CMK (cell line): ENCODE results near the gene RHOT1.
"Not testable (repeated sequence)": the region's sequence is repeated elsewhere in the genome, so short reads cannot be mapped to it uniquely, and the experiment has no call there.

Experiments
- DNase-seq: peaks from one replicate; pipeline ENCODE4 v3.0.0-alpha.2; 2010; ENCODE audit warnings: low read depth

RHOT1 gene

DNA sequence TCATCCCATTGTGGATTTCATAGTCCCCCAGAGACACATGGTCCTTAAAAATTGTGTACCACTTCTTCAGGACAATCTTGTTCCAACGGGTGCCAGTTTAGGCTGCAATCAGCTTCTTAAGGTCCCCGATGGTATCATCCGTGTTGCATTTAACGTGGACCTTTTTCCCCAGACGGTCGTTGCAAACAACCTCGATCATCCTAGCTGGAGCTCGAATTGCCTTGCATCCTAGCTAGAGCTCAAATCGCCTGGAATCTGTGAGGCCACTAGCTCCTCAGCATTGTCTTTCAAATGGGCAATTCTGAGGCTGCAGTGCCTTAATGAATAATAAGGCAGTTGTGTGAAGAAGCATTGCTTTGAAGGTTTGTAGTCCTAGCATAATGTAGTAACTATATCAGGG is 85.6 kb downstream of the RHOT1 start:
- no peak for DNase-seq

DNA sequence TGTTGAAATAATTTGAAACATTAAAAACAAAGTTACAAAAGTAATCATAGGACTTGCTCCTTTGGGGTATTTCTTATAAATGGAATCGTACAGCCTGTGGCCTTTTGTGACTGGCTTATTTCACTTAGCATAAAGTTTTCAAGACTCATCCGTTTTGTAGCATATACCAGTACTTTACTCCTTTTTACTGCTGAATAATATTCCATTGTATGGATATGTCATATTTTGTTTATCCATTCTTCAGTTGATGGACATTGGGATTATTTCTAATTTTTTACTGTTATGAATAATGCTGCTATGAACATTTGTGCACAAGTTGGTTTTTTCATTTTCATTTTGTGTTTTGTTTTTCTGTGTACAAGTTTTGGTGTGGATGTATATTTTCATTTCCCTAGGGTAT is 93.3 kb downstream of the RHOT1 start:
- no peak for DNase-seq

DNA sequence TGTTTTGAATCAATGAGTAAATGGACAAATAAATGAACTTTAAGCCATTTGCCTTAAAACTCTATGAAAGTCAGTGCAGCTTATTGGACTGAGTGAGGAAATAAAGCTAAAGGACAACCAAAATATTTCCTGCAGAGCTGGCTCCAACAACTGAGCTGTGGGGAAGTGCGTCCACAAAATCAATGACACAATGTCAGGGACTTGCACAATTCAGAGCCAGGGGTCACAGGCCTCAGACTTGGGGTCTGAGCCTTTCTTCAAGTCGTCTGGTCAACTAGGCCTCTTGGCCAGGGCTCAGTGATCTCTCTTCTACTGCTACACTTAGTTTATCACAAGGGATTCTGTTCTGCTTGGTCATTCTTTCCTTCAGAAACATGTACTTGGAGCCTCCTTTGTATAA is 97.2 kb downstream of the RHOT1 start:
- DNase-seq = no peak

DNA sequence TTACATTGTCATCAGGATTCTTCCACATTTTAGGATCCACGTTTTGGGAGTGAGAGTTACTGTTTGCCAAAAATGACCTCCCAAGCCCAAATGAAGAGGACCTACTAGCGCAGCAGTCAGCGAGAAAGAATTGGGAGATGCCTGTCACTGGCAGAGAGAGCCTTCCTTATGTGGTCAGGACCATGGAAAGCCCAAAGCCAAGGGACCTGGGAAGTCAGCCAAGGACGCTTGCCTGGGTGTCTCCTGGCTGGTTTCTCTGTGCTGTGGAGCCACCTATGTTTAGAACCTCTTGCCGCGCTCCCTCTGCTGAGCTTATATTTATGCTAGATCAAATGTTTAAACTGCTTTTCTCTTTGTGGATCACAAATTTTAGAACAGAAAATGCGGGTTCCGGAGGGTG is 98.4 kb downstream of the RHOT1 start:
- no peak for DNase-seq

DNA sequence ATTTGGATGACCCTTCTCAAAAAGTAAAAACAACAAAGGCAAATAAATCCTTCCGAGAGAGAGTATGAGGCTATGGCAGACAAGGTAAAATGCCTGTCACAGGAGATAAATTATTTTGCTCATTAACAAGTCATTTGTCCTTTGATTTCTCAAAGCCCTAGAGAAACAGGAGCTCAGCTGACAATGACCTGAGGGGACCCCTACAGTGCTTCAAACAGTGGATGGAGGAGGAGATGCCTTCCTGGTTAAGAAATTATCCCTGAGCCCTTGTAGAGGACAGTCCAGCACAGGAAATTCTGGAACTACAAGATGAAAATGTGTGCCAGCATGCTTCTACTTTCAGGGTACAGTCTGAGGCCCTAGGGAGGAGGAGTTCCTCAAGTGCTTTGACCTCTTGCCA is 99.3 kb downstream of the RHOT1 start:
- DNase-seq = no peak

DNA sequence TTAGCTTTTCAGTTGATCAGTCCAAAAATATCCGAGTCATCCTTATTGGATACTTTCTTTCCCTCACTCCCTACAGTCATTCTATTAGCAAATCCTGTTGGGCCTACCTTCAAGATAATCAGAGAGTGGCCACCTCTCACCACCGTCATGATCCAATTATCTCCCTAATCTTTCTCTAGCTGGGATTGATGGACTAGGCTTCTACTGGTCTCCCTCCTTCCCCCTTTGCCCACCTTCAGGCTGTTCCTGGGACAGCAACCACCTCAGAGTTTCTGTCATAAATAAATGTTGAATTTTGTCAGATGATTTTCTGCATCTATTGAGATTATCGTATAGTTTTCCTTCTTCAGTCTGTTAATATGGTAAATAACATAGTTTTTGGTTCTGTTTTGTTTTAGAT is 107.2 kb downstream of the RHOT1 start:
- DNase-seq = no peak

DNA sequence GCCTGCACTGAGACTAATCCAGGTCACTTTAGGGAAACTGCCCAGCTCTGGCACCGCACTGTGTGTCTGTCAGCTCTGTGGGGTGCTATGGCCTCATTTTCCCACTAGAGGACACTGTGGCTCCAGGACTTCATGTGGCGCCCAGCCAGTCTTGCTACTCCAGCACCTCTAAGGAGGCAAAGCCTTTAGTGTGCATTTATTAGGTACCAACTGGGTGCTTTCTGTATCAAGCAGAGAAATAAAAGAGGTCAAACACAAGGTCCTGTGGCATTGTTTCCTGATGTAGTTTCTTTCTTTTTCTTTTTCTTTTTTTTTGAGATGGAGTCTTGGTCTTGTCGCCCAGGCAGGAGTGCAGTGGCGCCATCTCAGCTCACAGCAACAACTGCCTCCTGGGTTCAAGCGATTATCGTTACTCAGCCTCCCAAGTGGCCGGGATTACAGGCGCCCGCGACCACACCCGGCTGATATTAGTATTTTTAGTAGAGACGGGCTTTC is 110.9 kb downstream of the RHOT1 start:
- peak; percentile 59 for DNase-seq

DNA sequence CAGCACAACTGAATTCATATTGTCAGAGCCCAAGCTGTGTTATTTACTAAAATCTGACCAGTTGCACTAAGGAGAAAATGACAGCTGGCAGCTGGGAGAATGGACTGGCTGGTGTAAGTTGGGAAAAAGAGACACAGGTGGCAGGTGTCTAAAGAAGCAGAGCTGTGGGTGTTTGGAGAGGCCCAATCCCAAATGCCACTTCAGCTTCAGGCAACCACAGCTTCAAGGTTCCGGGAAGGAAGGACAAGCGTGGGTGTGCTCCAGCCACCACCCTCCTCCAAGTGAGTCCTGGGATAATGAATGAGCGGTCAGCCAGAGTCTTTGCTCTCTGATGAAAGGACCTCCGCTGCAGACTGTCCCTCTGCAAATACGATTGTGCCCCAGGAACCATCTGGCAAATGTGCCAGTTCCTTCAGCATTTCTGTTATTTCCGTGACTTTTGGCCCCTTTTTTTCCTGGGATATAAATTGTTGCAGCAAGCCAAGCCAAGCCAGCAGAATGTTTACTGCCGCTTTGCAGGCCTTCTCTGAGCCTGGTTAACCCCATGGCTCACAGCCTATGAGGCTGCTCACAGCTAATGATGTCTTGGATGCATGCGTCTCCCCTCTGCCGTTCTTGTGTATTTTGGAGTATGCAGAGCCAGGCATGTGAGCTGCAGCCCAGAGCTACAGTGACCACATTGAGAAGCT is 113.9 kb downstream of the RHOT1 start:
- no peak for DNase-seq

DNA sequence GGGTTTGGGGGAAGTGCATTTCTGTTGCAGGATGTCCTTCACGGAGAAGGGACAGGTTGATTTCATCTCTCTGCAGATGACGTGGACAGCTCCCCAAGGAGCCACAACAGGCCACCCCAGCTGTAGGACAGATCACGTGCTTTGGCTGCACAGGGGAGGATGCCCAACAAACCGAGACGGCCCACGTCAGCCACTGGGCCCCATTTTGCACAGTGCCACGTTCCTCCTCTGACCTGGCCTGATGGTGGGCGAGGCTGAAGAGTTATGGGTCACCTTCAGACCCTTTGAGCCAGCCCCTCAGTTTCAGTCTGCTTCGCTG is 114.4 kb downstream of the RHOT1 start:
- DNase-seq = no peak

DNA sequence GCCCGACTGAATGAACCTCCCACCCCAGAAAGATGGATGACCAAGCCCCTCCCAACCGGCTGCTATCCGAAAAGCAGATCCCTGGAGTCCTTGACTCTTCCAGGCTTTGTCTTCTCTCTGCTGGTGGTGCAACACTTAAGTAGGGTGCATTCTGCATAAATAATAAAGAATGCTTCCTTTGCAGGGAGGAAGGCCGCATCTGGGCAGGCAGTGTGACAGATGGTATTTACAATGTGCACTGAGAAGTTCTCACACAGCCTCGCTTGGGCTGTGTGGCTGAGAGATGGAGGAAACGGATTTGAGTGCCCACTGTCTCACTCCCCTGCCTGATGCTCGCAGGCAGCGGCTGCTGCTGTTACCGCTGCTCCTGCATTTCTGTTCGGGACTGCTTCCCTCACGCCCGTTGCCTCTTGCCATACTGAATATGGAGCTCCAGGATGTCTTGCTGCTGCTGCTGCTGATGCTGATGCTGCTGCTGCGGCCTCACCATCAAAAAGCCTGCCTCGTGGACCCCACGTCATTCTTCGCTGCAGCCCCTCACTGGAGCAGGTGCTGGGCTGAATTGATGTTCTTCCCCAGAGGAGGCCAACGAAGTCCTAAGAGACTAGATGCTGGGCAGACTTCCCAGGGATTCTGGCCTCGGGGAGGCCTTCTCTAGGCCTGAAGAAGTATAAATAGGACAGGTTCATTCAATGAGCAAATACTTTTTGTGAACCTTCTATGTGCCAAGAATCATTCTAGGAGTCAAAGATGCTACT is 116.3 kb downstream of the RHOT1 start:
- no peak for DNase-seq

DNA sequence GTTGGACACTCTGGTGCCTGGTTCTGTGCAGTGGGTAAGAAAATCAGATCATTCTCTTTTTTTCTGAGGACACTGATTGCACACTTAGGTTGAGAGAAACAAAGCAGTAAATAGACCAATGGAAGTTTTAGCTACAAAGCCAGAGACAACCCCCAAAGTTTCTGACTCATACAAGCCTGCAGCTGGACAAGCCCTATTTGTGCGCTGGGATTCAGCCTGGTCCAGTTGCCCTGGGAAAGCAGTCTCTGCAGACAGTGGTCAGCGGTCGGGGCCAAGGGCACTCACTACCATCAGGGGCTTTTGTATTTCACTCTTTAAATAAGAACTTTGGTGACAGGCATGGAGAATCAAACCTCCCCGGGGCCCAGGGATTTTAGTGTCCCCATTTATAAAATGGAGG is 117.3 kb downstream of the RHOT1 start:
- no peak for DNase-seq

DNA sequence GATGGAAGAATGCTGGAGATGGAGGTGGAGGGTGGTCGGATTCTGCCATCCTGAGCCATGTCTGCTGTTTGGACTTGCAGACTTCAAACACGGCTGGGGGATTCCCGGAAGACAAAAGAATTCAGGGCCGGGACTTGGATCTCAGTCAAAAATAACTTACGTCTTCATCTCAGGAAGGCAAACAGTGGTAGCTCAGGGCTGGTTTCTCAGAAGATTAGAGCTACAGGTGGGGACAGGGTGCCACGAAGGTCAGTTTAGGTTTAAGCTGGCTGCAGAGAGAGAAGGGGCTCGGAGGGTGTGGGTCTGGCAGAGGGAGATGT is 119.1 kb downstream of the RHOT1 start:
- DNase-seq = no peak

DNA sequence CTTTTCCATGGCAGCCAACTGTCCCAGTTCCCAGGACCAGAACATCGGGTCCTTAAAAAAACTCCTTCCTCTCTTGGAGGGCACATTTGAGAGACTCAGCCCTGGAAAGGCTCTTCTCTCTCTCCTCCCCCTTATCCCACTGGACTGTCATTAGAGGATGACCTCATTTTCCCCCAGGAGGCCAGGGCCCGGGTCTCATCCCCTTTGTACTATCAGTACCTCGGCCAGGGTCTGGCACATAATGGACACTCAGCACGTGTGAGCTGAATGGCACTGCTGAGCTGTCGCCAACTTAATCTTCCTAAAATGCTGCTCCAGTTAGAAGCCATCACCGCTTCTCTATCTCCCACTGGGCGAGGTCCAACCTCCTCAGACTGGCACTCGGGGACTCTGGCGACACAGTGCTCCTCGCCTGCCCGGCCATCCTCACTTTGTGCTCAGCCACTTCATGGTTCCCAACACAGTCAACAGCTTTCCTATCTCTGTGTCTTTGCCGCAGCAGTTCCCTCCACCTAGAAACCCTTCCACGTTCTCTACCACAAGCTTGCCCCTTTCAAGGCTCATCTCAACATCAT is 119.7 kb downstream of the RHOT1 start:
- DNase-seq = no peak

DNA sequence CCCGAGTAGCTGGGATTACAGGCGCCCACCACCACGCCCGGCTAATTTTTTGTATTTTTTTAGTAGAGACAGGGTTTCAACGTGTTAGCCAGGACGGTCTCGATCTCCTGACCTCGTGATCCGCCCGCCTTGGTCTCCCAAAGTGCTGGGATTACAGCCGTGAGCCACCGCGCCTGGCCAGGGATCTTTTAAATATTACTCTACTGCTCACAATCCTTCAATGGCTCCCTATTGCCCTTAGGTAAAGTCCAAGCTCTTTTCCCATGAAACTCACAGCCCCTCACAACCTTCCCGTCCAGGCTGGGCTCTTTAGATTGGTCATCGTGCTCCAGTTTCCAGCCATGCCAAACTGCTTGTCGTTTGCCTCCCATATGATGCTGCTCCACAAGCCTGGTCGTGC is 121.2 kb downstream of the RHOT1 start:
- not testable (repeated sequence) for DNase-seq

DNA sequence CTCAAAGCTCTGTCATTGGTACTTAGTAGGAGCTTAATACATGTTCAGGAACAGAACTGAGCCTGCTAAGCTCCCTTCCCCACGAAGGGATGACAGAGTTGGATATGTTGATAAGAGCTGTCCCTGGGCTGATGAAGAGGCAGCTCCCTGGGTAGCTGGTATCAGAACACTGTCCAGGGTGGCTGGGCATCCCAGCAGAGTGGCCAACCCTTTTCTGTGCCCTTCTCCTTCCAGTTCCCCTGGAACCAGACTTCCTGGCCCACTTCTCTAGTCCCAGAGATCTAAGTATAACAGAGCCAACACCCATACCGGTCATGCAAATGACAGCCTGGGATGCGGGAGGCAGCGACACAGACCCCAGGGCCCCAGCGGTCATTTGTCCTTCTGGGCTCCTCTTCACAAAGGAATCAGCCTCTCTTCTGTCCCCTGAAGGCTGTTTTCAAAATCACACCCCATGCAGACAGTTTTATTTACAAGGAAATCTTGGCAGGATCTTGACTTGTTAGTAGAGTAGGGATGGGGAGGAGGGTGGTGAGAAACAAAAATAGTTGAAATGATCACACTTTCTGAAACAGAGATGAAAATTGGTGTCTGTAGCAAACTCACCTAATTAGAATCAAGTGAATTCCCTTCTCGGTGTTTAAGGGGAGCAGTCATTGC is 122.0 kb downstream of the RHOT1 start:
- no peak for DNase-seq

DNA sequence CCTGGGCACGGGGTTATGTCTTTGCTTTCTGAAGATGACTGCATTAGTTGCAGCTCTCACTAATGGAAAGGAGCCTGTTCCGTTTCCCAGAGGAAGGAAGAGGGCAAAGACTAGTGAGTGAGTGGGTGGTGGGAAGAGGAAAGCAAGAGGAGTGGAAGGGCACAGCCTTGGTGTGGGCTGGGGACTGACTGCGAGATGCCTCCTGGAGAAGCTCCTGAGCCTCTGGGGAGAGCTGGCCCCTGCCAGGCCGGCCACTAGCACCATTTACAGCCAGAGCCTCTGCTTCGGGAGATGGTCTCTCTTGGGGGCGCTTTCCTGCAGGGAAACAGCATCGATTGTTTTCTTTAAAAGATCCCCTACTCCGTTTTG is 122.5 kb downstream of the RHOT1 start:
- DNase-seq = no peak

DNA sequence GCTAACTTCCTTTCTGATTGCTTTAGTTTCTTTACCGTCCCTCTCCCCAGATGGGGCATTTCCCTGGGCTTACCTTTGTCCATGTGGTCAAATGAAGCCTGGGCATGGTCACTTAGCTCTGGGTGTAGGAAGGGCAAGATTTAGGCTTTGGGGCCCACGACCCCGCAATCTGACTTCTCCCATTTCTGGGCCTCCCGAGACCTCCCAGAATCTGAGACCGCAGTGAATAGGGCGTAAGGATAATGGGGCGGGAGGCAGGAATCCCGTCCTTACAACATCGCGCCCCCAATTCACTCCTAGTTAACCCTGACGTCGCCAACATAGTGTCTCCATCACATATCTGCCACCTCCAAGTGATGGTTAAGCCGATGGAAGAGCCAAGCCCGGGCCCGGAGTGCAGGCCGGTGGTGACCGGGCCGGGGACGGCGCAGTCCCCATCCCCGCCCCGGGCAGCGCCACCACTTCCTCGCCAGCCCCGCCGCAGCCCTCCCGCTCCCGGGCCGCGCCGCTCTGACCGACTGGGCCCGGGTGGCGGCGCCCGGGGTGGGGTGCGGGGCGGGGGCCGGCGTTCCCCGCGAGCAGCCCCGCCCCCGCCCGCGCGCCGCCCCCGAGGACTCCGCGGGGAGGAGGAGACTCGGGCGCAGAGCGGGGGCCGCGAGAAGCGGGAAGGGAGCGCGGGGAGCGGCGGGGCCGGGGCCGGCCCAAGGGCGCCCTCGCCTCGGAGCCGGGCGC is 123.1 kb downstream of the RHOT1 start, which contains the start of gene RHBDL3:
Gene RHBDL3, plus strand, starts transcription at position 641 of the 732 bp plus-strand sequence. CDS start 358 bp downstream, outside the sequence.
- DNase-seq = no peak

DNA sequence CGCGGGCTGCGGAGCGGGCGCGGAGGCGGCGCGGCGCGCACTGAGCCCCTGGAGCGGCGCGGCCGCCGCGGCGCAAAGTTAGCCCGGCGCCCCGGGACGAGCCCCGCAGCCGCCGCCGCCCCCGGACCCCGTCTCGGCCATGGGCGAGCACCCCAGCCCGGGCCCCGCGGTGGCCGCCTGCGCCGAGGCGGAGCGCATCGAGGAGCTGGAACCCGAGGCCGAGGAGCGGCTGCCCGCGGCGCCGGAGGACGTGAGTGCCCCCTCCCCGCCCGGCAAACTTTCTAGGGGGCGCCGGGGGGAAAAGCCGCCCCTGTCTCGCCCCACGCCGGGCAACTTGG is 123.7 kb downstream of the RHOT1 start:
- no peak for DNase-seq

DNA sequence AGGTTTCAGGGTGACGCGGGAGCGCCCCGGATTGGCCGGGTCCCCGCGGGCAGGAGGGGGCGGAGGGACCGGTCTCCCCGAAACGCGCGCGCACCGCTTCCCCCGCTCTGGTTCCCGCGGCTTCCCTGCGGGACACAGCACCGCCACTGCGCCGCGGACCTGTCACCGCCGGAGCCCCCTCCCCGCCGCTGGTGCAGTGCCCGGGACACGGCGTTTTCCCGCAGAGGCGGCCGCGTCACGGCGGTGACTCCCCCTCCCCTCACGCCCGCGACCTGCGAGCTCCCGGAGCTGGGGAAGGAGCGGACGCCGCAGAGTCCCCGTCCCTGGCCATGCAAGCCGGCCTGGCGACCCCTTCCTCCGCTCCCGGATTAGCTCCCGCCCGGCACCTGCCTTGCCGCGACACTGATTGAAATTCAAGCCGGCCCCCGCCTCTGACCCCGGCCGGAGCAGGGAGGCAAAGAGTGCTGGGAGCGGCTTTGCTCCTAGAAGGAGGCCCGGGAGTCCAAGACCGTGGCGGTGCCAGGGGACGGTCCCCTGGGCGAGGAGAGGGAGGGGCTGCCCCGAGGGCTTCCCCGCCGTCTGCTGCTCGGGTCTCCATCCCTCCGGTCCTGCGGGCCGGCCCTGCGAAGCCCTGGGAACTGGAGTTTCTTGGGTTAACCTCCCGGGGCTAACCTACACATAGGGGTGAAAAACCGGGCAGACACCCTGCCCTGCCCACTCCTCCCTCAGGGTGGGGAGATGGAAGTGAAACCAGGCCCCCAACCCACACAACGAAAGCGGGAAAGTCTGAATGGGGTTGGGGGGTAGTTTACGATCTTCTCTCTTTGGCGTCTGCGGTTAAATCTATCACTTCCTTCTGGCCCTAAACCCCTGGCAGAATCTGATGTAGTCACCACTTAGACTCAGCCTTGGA is 124.3 kb downstream of the RHOT1 start:
- DNase-seq = no peak

DNA sequence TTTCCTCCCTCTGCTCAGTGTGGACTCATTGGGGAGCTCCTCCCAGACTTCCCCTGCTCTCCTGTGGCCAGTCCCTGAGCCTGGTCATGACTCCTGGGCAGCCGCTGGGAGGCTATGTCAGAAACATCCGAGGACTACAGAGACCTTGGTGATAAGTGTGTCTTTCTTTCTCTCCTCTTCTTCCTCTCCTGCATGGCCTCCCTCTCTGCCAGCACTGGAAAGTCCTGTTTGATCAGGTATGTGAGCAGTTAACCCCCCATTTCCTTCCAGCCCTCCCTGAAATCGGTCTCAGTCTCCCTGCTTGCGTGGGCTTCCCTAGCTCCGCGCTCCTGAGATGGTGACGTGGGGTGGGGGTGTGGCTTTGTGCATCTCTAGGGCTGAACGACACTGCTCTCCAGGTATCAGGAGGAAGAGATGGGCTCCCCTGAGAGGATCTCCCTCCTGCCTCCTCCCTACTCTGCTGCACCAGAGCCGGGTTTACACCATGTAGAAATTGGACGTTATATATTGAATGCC is 125.4 kb downstream of the RHOT1 start:
- DNase-seq = no peak

DNA sequence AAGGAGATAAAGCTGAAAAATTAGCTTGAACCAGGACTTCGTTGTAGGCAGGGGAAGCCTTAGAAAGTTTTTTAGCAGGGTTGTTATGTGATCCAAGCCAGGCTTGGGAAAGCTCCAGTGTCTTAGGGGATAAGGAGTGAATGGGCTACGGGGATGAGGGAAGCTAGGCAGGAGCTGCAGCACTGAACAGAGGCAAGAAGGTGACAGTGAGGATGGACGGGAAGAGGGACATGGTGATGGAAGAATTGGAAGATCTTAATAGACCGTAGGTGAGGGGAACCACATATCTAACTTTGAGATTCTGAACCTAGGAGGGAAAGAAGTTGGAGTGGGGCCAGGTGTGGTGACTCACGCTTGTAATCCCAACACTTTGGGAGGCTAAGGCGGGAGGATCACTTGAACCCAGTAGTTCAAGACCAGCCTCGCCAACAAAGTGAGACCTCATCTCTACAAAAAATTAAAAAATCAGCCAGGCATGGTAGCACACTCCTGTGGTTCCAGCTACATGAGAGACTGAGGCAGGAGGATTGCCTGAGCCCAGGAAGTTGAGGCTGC is 126.5 kb downstream of the RHOT1 start:
- DNase-seq = no peak
